ENCODE measurements around the gene SIK3.

DNA sequence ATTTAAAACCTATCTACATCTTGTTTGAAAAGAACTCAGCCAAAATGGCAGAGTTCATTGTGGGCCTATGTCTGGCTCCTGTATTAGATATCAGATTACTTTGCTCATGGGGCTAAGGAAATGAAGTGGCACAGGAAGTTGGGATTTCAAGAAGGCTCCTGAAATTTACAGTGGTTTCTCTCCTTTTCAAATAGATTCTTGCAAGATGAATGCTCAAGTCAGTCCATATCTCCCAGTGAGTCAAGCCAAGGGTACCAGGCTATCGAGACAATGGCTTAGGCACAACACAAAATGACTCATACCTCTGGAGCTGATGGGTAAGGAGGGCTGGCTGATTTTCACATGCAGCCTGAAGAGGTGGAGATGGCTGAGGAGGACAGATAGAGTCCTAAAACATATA lies 236.7 kb downstream of the SIK3 start:
- TF ChIP-seq, protein P1, sequence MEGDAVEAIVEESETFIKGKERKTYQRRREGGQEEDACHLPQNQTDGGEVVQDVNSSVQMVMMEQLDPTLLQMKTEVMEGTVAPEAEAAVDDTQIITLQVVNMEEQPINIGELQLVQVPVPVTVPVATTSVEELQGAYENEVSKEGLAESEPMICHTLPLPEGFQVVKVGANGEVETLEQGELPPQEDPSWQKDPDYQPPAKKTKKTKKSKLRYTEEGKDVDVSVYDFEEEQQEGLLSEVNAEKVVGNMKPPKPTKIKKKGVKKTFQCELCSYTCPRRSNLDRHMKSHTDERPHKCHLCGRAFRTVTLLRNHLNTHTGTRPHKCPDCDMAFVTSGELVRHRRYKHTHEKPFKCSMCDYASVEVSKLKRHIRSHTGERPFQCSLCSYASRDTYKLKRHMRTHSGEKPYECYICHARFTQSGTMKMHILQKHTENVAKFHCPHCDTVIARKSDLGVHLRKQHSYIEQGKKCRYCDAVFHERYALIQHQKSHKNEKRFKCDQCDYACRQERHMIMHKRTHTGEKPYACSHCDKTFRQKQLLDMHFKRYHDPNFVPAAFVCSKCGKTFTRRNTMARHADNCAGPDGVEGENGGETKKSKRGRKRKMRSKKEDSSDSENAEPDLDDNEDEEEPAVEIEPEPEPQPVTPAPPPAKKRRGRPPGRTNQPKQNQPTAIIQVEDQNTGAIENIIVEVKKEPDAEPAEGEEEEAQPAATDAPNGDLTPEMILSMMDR (conservative IDR thresholded peaks at IDR 0.05; ENCODE audit: low read depth in 2 of 2), result no peak
- TF ChIP-seq NANOG (IDR thresholded peaks at IDR 0.05; ENCODE audit: borderline replicate concordance) (no peak), POLR2AphosphoS5 (IDR thresholded peaks at IDR 0.05; ENCODE audit: low read depth) (no peak), EZH2phosphoT487 (IDR thresholded peaks at IDR 0.05; ENCODE audit: unreplicated experiment) (no peak), EZH2 (IDR thresholded peaks at IDR 0.05; ENCODE audit: low read depth, unreplicated experiment) (no peak), STAT1 (IDR thresholded peaks at IDR 0.05; ENCODE audit: unreplicated experiment) (no peak), CREB1 (CRISPR knock-in tag; IDR thresholded peaks at IDR 0.05; ENCODE audit: low read depth) (no peak), JUNB (IDR thresholded peaks at IDR 0.05; ENCODE audit: unreplicated experiment) (no peak), ZNF331 (CRISPR knock-in tag; IDR thresholded peaks at IDR 0.05; ENCODE audit: low read depth) (no peak), ZNF114 (CRISPR knock-in tag; IDR thresholded peaks at IDR 0.05) (no peak)
- TF ChIP-seq, protein P2, sequence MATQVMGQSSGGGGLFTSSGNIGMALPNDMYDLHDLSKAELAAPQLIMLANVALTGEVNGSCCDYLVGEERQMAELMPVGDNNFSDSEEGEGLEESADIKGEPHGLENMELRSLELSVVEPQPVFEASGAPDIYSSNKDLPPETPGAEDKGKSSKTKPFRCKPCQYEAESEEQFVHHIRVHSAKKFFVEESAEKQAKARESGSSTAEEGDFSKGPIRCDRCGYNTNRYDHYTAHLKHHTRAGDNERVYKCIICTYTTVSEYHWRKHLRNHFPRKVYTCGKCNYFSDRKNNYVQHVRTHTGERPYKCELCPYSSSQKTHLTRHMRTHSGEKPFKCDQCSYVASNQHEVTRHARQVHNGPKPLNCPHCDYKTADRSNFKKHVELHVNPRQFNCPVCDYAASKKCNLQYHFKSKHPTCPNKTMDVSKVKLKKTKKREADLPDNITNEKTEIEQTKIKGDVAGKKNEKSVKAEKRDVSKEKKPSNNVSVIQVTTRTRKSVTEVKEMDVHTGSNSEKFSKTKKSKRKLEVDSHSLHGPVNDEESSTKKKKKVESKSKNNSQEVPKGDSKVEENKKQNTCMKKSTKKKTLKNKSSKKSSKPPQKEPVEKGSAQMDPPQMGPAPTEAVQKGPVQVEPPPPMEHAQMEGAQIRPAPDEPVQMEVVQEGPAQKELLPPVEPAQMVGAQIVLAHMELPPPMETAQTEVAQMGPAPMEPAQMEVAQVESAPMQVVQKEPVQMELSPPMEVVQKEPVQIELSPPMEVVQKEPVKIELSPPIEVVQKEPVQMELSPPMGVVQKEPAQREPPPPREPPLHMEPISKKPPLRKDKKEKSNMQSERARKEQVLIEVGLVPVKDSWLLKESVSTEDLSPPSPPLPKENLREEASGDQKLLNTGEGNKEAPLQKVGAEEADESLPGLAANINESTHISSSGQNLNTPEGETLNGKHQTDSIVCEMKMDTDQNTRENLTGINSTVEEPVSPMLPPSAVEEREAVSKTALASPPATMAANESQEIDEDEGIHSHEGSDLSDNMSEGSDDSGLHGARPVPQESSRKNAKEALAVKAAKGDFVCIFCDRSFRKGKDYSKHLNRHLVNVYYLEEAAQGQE (IDR thresholded peaks at IDR 0.05; ENCODE audit: unreplicated experiment), result no peak

Measured in GM23338 (cell line).